PC-9 (cell line): ENCODE data around the gene GULP1. TPM values are rescaled to one million over a fixed set of nuclear protein-coding genes. Genes with fewer than 3 reads are reported as not detected.

ENCODE experiments used
- BruUV-seq: library from RNA; stranded (reverse); fragments of 400-500 nt; replicated peaks from 2 replicates; lab custom pipeline; 2021; lab: Mats Ljungman, UMichigan
- CTCF ChIA-PET: fragments of 300-600 bp; sonication (Branson Sonifier 250); formaldehyde crosslinking; loops from one replicate; lab custom pipeline; 2022; ENCODE audit warnings: antibody characterized with exemption; lab: Charles Lee
- POLR2A ChIA-PET: fragments of 300-600 bp; sonication (Branson Sonifier 250); formaldehyde crosslinking; loops from one replicate; lab custom pipeline; 2022; ENCODE audit warnings: antibody characterized with exemption; ENCODE audit not compliant: unreplicated experiment; lab: Charles Lee
- DNase-seq, 2 experiments: peaks; one replicate each; pipeline versions ENCODE4 v3.0.0 to v3.0.0-alpha.2; 2015 to 2022; ENCODE audit warnings: mixed read lengths in 1 of 2
- H2AFZ ChIP-seq: fragments of 200-600 bp; sonication (generic); 2 replicates; pipeline ENCODE4 v1.8.1; 2017; ENCODE audit warnings: antibody characterized with exemption
- H3F3A ChIP-seq: fragments of 200-600 bp; sonication (generic); 2 replicates; pipeline ENCODE4 v1.8.1; 2017; ENCODE audit warnings: antibody characterized with exemption, mild to moderate bottlenecking, low read depth; ENCODE audit not compliant: insufficient read depth
- H3K27ac ChIP-seq: fragments of 200-600 bp; sonication (generic); 2 replicates; pipeline ENCODE4 v1.6.1; 2016; ENCODE audit warnings: mixed run types
- H3K27me3 ChIP-seq: fragments of 200-600 bp; sonication (generic); 2 replicates; pipeline ENCODE4 v1.6.1; 2016; ENCODE audit warnings: low read depth, mixed run types; ENCODE audit not compliant: insufficient read depth
- H3K36me3 ChIP-seq: fragments of 200-600 bp; sonication (generic); 2 replicates; pipeline ENCODE4 v1.6.1; 2016; ENCODE audit warnings: low read depth, mixed run types
- H3K4me1 ChIP-seq: fragments of 200-600 bp; sonication (generic); replicated peaks from 2 replicates; pipeline ENCODE4 v1.6.1; 2016; ENCODE audit warnings: mixed run types; ENCODE audit not compliant: insufficient read depth
- H3K4me2 ChIP-seq: fragments of 200-600 bp; sonication (generic); 2 replicates; pipeline ENCODE4 v1.6.1; 2017; ENCODE audit warnings: mixed run types
- H3K4me3 ChIP-seq: fragments of 200-600 bp; sonication (generic); 2 replicates; pipeline ENCODE4 v1.6.1; 2016; ENCODE audit warnings: mixed run types
- H3K79me2 ChIP-seq: fragments of 200-600 bp; sonication (generic); 2 replicates; pipeline ENCODE4 v1.6.1; 2017; ENCODE audit warnings: low read depth, mixed run types
- H3K9me2 ChIP-seq: fragments of 200-600 bp; sonication (generic); 2 replicates; pipeline ENCODE4 v1.8.1; 2017; ENCODE audit warnings: mild to moderate bottlenecking; ENCODE audit not compliant: insufficient read depth
- H3K9me3 ChIP-seq: fragments of 200-600 bp; sonication (generic); 2 replicates; pipeline ENCODE4 v1.8.1; 2016; ENCODE audit warnings: low read depth; ENCODE audit not compliant: insufficient read depth
- H4K20me1 ChIP-seq: fragments of 200-600 bp; sonication (generic); 2 replicates; pipeline ENCODE4 v1.8.1; 2017; ENCODE audit not compliant: insufficient read depth
- EZH2 ChIP-seq: fragments of 200-600 bp; sonication (generic); IDR thresholded peaks from 2 replicates; pipeline ENCODE4 v1.8.0; 2017; ENCODE audit warnings: antibody characterized with exemption, low read depth
- intact Hi-C: fragments of 100-400 bp; cut with micrococcal nuclease; formaldehyde crosslinking; loops from one replicate; pipeline ENCODE4 v1.10.0; 2022; ENCODE audit not compliant: unreplicated experiment
- total RNA-seq: library from RNA; stranded (reverse); gene quantifications from 2 replicates; pipeline ENCODE4 v1.2.3, GENCODE V29; 2021
- TF ChIP-seq, protein P1 (sequence below): fragments of 200-600 bp; sonication (generic); conservative IDR thresholded peaks from 2 replicates; pipeline ENCODE4 v1.6.1; 2017; ENCODE audit warnings: mixed run types, antibody characterized with exemption, mild to moderate bottlenecking, moderate library complexity

Gene GULP1
- total RNA-seq, 1 experiment from 2014 or later, result 38.0 TPM

DNA sequence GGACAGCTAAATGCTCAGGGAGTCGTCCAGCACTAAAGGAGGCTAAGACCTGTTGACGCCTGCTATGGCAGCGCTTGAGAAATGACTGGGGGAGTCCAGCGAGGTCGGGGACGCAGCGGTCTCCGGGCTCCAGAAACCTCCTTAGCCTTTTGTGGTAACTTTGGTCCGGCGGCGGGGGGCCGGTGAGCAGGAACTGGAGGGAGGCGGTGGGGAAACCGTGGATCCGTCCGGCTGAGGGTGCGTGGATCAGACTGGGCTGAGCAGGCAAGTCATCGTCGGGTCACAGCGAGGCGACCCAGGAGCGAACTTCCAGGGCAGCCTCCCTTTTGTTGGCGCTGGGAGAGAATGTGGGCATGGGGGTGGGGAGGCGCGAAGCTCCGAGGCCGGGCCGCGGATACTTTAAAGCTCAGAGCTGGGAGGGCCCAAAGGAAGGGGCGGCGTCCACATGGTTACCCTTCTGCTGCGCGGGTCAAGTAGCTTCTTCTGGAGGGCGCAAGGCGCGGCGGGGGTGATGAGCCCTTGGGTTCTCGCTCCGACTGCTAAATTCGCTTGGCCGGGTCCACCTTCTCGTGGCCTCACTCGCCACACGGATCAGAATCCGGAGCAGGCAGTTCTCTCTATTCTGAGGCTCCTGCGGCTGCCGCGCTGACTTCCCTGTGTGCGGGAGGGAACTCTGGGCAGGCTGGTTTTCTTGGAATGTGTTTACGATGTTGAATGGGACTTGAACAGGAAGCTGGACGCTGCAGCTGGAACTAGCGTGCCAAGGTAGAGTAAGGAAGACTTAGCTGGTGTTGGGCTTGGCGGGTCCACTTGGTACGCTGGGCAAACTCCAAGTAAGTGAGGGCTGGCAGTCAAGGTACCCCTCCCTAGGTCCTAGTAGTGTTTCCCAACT, 920 bp downstream of the GULP1 start:
- no peaks in the 10 kb centered on the region for H3K27me3 ChIP-seq
- ChIA-PET POLR2A (interaction anchor here (0.6 to 0.7 kb wide), 3 partner anchors 38 to 252 kb away, joined by 3 to 5 read pairs (median 5); no protein-coding TSS in a partner anchor), CTCF (interaction anchor here (1.0 kb wide), 1 partner anchor 220 kb away, joined by 3 read pairs; no protein-coding TSS in a partner anchor)
- H3K9me2 ChIP-seq, result no peaks in the 10 kb centered on the region
- H3F3A ChIP-seq, result peaks cover 10% of the 10 kb centered on the region; the same call in 1 of the 2 replicates
- BruUV-seq, result no TSS peak
- intact Hi-C loops, result loop anchor here (5.0 to 10.0 kb wide), 2 partner anchors 220 to 788 kb away; no protein-coding TSS in a partner anchor
- peaks cover 38% of the 10 kb centered on the region for H3K79me2 ChIP-seq
- H3K9me3 ChIP-seq, result peaks cover 4% of the 10 kb centered on the region; the same call in 1 of the 2 replicates
- no peaks in the 10 kb centered on the region for H4K20me1 ChIP-seq
- no peaks in the 10 kb centered on the region for H3K36me3 ChIP-seq
- H2AFZ ChIP-seq, result peak overlapping the region; percentile 92
- peak overlapping the region; percentile 91 for H3K4me2 ChIP-seq
- H3K4me1 ChIP-seq, result peaks cover 22% of the 10 kb centered on the region
- peak overlapping the region; percentile 80 for H3K27ac ChIP-seq
- peak overlapping the region; percentile 83 for H3K4me3 ChIP-seq
- TF ChIP-seq, protein P1, sequence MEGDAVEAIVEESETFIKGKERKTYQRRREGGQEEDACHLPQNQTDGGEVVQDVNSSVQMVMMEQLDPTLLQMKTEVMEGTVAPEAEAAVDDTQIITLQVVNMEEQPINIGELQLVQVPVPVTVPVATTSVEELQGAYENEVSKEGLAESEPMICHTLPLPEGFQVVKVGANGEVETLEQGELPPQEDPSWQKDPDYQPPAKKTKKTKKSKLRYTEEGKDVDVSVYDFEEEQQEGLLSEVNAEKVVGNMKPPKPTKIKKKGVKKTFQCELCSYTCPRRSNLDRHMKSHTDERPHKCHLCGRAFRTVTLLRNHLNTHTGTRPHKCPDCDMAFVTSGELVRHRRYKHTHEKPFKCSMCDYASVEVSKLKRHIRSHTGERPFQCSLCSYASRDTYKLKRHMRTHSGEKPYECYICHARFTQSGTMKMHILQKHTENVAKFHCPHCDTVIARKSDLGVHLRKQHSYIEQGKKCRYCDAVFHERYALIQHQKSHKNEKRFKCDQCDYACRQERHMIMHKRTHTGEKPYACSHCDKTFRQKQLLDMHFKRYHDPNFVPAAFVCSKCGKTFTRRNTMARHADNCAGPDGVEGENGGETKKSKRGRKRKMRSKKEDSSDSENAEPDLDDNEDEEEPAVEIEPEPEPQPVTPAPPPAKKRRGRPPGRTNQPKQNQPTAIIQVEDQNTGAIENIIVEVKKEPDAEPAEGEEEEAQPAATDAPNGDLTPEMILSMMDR, result no peak
- no peak for TF ChIP-seq EZH2
- DNase-seq, result peak; percentile 71 to 79

DNA sequence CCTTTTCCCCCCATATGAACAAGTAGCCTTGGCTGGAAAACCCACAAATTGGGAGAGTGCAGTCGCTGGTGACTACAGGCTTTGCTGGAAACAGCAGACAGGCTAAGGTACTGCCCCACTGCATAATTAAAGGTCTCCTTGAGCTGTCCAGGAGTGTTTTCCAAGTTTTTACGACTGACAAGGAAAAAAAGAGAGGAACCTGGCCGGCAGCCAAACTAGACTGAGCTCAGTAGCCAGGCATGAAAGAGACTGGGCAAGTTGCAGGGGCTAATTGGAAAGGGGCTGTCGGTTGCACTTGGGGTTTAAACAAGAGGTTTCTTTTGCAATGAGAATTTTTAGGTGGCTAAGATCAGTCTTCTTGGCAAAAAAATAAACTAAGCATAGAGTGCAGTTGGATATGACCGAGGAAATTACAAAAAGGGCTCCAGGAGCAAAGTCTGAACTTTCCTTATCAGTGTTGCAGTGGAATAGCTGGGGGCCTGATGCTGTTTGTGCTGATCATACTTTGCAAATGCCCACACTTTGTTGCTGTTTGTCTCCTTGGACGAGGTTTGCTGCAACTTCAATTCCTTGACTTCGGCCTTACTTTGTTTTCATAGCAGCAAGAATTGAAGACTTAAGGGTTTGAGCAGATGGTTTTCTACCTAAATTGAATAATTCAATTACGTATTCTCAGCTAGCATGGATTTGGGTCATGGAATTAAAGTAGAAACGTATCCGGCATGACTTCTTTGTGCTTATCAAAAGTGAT, 2.1 kb downstream of the GULP1 start:
- 0 out of 2 replicates have a peak, but pooled peaks cover 3% of the 10 kb centered on the region for H3K36me3 ChIP-seq
- DNase-seq, result peak; percentile 42 to 47
- peak overlapping the region; percentile 83 for H3K4me3 ChIP-seq
- no peaks in the 10 kb centered on the region for H3K9me2 ChIP-seq
- ChIA-PET CTCF (no interaction called here), POLR2A (interaction anchor here (0.6 to 0.7 kb wide), 5 partner anchors 50 to 829 kb away, joined by 3 to 8 read pairs (median 5); no protein-coding TSS in a partner anchor)
- H3F3A ChIP-seq, result peaks cover 17% of the 10 kb centered on the region
- BruUV-seq, result TSS peak; percentile 58
- intact Hi-C loops, result loop anchor here (5.0 to 10.0 kb wide), 2 partner anchors 219 to 789 kb away; no protein-coding TSS in a partner anchor
- peaks cover 7% of the 10 kb centered on the region; the same call in 1 of the 2 replicates for H3K9me3 ChIP-seq
- no peaks in the 10 kb centered on the region for H4K20me1 ChIP-seq
- H2AFZ ChIP-seq, result peak overlapping the region; percentile 92
- H3K27ac ChIP-seq, result peak overlapping the region; percentile 80
- peaks cover 22% of the 10 kb centered on the region for H3K4me1 ChIP-seq
- peaks cover 38% of the 10 kb centered on the region for H3K79me2 ChIP-seq
- no peak for TF ChIP-seq EZH2
- TF ChIP-seq, protein P1, result no peak
- H3K4me2 ChIP-seq, result peak overlapping the region; percentile 91
- H3K27me3 ChIP-seq, result no peaks in the 10 kb centered on the region
